Suprapubic skin (tissue), 4 donors: Measurements from ENCODE around the gene CCDC50. TPM values are rescaled to one million over a fixed set of nuclear protein-coding genes. Genes with fewer than 3 reads are reported as not detected.

Experiments
- DNase-seq, 2 donors: peaks; one replicate each; pipeline ENCODE4 v3.0.0-alpha.2; 2019; ENCODE audit warnings: low spot score in 2 of 2
- H3K27ac ChIP-seq: fragments of 200-600 bp; sonication (generic); one replicate; pipeline ENCODE4 v1.5.1; 2019
- H3K27me3 ChIP-seq: fragments of 200-600 bp; sonication (generic); one replicate; pipeline ENCODE4 v1.5.1; 2019
- H3K36me3 ChIP-seq: fragments of 200-600 bp; sonication (generic); one replicate; pipeline ENCODE4 v1.5.1; 2019
- H3K4me1 ChIP-seq: fragments of 200-600 bp; sonication (generic); one replicate; pipeline ENCODE4 v1.5.1; 2019
- H3K4me3 ChIP-seq: fragments of 200-600 bp; sonication (generic); one replicate; pipeline ENCODE4 v1.5.1; 2019; ENCODE audit warnings: mild to moderate bottlenecking
- H3K9me3 ChIP-seq: fragments of 200-600 bp; sonication (generic); one replicate; pipeline ENCODE4 v1.5.1; 2019
- CTCF ChIP-seq, 2 donors: fragments of 200-600 bp in 1 of 2; fragments of 450-650 bp in 1 of 2; sonication (generic) in 1 of 2; IDR thresholded peaks; one replicate each; pipeline ENCODE4 v1.5.1; 2016 to 2019; ENCODE audit warnings: antibody characterized with exemption in 2 of 2, mild to moderate bottlenecking in 1 of 2, moderate library complexity in 1 of 2
- EP300 ChIP-seq: sonication (generic); formaldehyde crosslinking; IDR thresholded peaks from one replicate; pipeline ENCODE4 v1.6.1; 2017; ENCODE audit warnings: antibody characterized with exemption
- POLR2A ChIP-seq, 2 donors: fragments of 450-650 bp; IDR thresholded peaks; one replicate each; pipeline ENCODE4 v1.6.1; 2017; ENCODE audit warnings: antibody characterized with exemption in 2 of 2, mild to moderate bottlenecking in 2 of 2, moderate library complexity in 2 of 2
- POLR2AphosphoS5 ChIP-seq, 3 donors: sonication (generic); formaldehyde crosslinking; IDR thresholded peaks; one replicate each; pipeline ENCODE4 v1.6.1; 2017; ENCODE audit warnings: antibody characterized with exemption in 3 of 3
- WGBS: methylation state at CpG from one replicate; pipeline ENCODE4 v1.1.5; 2018; 5-methylcytosine and 5-hydroxymethylcytosine counted together
- total RNA-seq, 4 donors: library from RNA; depleted of rRNA; stranded (reverse); fragments of >200 nt; gene quantifications; one replicate each; pipeline ENCODE4 v1.1.0, GENCODE V29; 2016

Gene CCDC50
- total RNA-seq, 4 donors from 2014 or later: 34.9 to 67.7 (median 42.4) TPM

- Histone ChIP-seq H3K27me3 (no peaks in the 10 kb centered on the region), H3K4me3 (no peak overlapping the region), H3K4me1 (peaks cover 55% of the 10 kb centered on the region), H3K9me3 (no peaks in the 10 kb centered on the region), H3K36me3 (peaks cover 12% of the 10 kb centered on the region), H3K27ac (no peak overlapping the region)
- DNase-seq: no peak
- 80% methylated on average over 4 of the region's 4 CpGs for WGBS
- TF ChIP-seq POLR2AphosphoS5 (IDR thresholded peaks at IDR 0.05): no peak
- TF ChIP-seq POLR2A (IDR thresholded peaks at IDR 0.05): no peak
- no peak for TF ChIP-seq CTCF (IDR thresholded peaks at IDR 0.05)
- no peak for TF ChIP-seq EP300
Observed at GRCh38 chr3:191355406-191355805, 26.2 kb downstream of the CCDC50 start.

DNA sequence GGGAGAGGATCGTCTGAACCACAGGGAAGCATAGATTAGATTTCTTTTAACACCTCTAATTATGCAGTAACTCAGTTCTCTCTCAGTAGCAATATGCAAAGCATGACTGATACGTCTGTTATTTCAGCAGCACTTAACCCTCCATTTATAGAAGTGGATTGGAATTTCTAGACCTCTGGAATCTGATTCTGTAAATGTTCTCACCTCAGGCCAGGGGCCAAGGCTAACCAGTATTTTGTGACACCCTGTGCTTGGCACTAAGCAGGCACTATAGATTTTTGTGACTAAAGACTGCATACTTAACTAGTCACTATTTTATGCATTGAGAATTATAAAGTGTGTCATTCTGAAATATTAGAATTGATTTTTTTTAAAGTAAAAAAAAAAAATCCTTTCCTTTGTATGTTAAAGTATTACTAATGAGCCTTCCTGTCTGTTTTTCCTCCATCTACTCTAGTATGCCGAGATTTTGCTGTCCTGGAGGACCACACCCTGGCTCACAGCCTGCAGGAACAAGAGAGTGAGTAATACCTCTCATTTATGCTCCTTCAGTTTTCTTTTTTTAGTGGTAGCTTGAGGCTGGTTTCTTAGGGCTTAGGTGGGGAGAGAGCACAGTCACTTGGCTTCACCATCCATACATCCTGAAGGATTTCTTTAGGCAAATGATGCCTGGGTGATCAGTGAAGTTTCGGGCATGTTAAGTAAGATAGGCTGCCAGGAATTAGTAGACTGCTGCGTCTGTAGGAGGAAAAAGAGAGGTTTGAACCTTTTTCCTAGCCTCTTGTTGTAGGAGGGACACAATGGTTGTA lies 27.6 kb downstream of the CCDC50 start:
- Histone ChIP-seq H3K36me3 (peaks cover 22% of the 10 kb centered on the region), H3K27ac (peak overlapping the region; percentile 53), H3K27me3 (no peaks in the 10 kb centered on the region), H3K4me3 (no peak overlapping the region), H3K4me1 (peaks cover 41% of the 10 kb centered on the region), H3K9me3 (no peaks in the 10 kb centered on the region)
- no peak for TF ChIP-seq POLR2AphosphoS5 (IDR thresholded peaks at IDR 0.05)
- no peak for TF ChIP-seq POLR2A (IDR thresholded peaks at IDR 0.05)
- TF ChIP-seq EP300: no peak
- no peak for TF ChIP-seq CTCF (IDR thresholded peaks at IDR 0.05)
- 28% methylated on average over 5 of the region's 5 CpGs for WGBS
- DNase-seq: no peak

DNA sequence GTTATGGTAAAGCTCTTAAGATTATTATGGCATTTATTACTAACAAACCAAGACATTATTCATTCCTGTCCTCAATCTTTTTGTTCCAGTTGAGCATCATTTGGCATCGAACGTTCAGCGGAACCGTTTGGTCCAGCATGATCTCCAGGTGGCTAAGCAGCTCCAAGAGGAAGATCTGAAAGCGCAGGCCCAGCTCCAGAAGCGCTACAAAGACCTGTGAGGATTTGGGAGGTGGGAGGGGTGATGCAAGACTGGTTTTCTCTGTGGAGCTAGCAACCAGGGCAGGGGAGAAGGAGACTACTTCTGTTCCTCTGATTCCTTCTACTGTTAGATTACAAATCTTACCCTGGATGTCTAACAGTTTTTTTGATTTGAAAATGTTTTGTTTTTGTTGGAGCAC lies 28.7 kb downstream of the CCDC50 start:
- DNase-seq: no peak
- H3K36me3 ChIP-seq: peaks cover 28% of the 10 kb centered on the region

GRCh38 chr3:191358929-191359328 lies 29.7 kb downstream of the CCDC50 start:
- Histone ChIP-seq H3K27ac (peak overlapping the region; percentile 11), H3K27me3 (no peaks in the 10 kb centered on the region), H3K4me3 (no peak overlapping the region), H3K36me3 (peaks cover 28% of the 10 kb centered on the region), H3K9me3 (no peaks in the 10 kb centered on the region), H3K4me1 (peaks cover 30% of the 10 kb centered on the region)
- no peak for DNase-seq
- no peak for TF ChIP-seq EP300
- TF ChIP-seq POLR2A (IDR thresholded peaks at IDR 0.05): no peak
- TF ChIP-seq POLR2AphosphoS5 (IDR thresholded peaks at IDR 0.05): no peak
- TF ChIP-seq CTCF (IDR thresholded peaks at IDR 0.05): no peak
- WGBS: 52% methylated on average over 2 of the region's 2 CpGs

More for the DNA sequence above, 28.7 kb downstream of the CCDC50 start:
- Histone ChIP-seq H3K27me3 (no peaks in the 10 kb centered on the region), H3K9me3 (no peaks in the 10 kb centered on the region), H3K4me3 (no peak overlapping the region), H3K27ac (no peak overlapping the region), H3K4me1 (peaks cover 35% of the 10 kb centered on the region)
- TF ChIP-seq POLR2A (IDR thresholded peaks at IDR 0.05): no peak
- WGBS: 87% methylated on average over 6 of the region's 6 CpGs

GRCh38 chr3:191360620-191361019 lies 31.4 kb downstream of the CCDC50 start:
- Histone ChIP-seq H3K9me3 (no peaks in the 10 kb centered on the region), H3K4me1 (peaks cover 24% of the 10 kb centered on the region), H3K27ac (no peak overlapping the region), H3K36me3 (peaks cover 28% of the 10 kb centered on the region), H3K4me3 (no peak overlapping the region), H3K27me3 (no peaks in the 10 kb centered on the region)
- WGBS: 78% methylated on average over 3 of the region's 3 CpGs
- TF ChIP-seq EP300 (no peak), CTCF (IDR thresholded peaks at IDR 0.05) (no peak), POLR2A (IDR thresholded peaks at IDR 0.05) (no peak), POLR2AphosphoS5 (IDR thresholded peaks at IDR 0.05) (no peak)
- no peak for DNase-seq
